MM.1S (cell line): Measurements from ENCODE around the gene TEAD4.

Experiments used
- DNase-seq: peaks from one replicate; pipeline ENCODE4 v3.0.0-alpha.2; 2015
- H2AFZ ChIP-seq: fragments of 300-600 bp; sonication (generic); 2 replicates; pipeline ENCODE4 v1.6.0; 2016; ENCODE audit warnings: antibody characterized with exemption, low read length
- H3F3A ChIP-seq: fragments of 300-600 bp; sonication (generic); 2 replicates; pipeline ENCODE4 v1.6.1; 2016; ENCODE audit warnings: mild to moderate bottlenecking, antibody characterized with exemption, low read length, moderate library complexity, mixed read lengths; ENCODE audit not compliant: insufficient read depth
- H3K27ac ChIP-seq: fragments of 300-600 bp; sonication (generic); 2 replicates; pipeline ENCODE4 v1.5.1; 2016; ENCODE audit warnings: mild to moderate bottlenecking, low read length
- H3K27me3 ChIP-seq: fragments of 300-600 bp; sonication (generic); replicated peaks from 2 replicates; pipeline ENCODE4 v1.6.0; 2016; ENCODE audit warnings: low read length; ENCODE audit not compliant: insufficient read depth
- H3K36me3 ChIP-seq: fragments of 300-600 bp; sonication (generic); replicated peaks from 2 replicates; pipeline ENCODE4 v1.6.1; 2016; ENCODE audit warnings: mild to moderate bottlenecking, low read length, mixed read lengths; ENCODE audit not compliant: insufficient read depth
- H3K4me1 ChIP-seq: fragments of 300-600 bp; sonication (generic); 2 replicates; pipeline ENCODE4 v1.6.1; 2016; ENCODE audit warnings: low read length, mixed read lengths
- H3K4me2 ChIP-seq: fragments of 300-600 bp; sonication (generic); 2 replicates; pipeline ENCODE4 v1.6.0; 2016; ENCODE audit warnings: low read depth, low read length
- H3K4me3 ChIP-seq: fragments of 300-600 bp; sonication (generic); 2 replicates; pipeline ENCODE4 v1.5.1; 2016; ENCODE audit warnings: low read length, mixed read lengths
- H3K79me2 ChIP-seq: fragments of 300-600 bp; sonication (generic); 2 replicates; pipeline ENCODE4 v1.6.1; 2016; ENCODE audit warnings: mixed run types, low read length, mixed read lengths
- H3K9ac ChIP-seq: fragments of 300-600 bp; sonication (generic); 2 replicates; pipeline ENCODE4 v1.6.1; 2016; ENCODE audit warnings: low read length, mixed read lengths
- H3K9me2 ChIP-seq: fragments of 300-600 bp; sonication (generic); replicated peaks from 2 replicates; pipeline ENCODE4 v1.6.1; 2016; ENCODE audit warnings: mild to moderate bottlenecking, low read length, mixed read lengths; ENCODE audit not compliant: insufficient read depth
- H3K9me3 ChIP-seq: fragments of 300-600 bp; sonication (generic); replicated peaks from 2 replicates; pipeline ENCODE4 v1.6.1; 2016; ENCODE audit warnings: mild to moderate bottlenecking, low read length, mixed read lengths; ENCODE audit not compliant: insufficient read depth
- H4K20me1 ChIP-seq: fragments of 300-600 bp; sonication (generic); 2 replicates; pipeline ENCODE4 v1.6.1; 2016; ENCODE audit warnings: mild to moderate bottlenecking, low read length, moderate library complexity, mixed read lengths; ENCODE audit not compliant: insufficient read depth
- EZH2 ChIP-seq: fragments of 300-600 bp; sonication (generic); optimal IDR thresholded peaks from 2 replicates; pipeline ENCODE3; 2017; ENCODE audit warnings: low read depth, mild to moderate bottlenecking, antibody characterized with exemption, low read length, mixed read lengths
- EZH2phosphoT487 ChIP-seq: fragments of 300-600 bp; sonication (generic); IDR thresholded peaks from 2 replicates; pipeline ENCODE4 v1.6.1; 2018; ENCODE audit warnings: antibody characterized with exemption, low read length
- TF ChIP-seq, protein P1 (sequence below): fragments of 300-600 bp; sonication (generic); IDR thresholded peaks from 2 replicates; pipeline ENCODE4 v1.5.1; 2016; ENCODE audit warnings: antibody characterized with exemption, low read length, mixed read lengths

TEAD4 gene

DNA sequence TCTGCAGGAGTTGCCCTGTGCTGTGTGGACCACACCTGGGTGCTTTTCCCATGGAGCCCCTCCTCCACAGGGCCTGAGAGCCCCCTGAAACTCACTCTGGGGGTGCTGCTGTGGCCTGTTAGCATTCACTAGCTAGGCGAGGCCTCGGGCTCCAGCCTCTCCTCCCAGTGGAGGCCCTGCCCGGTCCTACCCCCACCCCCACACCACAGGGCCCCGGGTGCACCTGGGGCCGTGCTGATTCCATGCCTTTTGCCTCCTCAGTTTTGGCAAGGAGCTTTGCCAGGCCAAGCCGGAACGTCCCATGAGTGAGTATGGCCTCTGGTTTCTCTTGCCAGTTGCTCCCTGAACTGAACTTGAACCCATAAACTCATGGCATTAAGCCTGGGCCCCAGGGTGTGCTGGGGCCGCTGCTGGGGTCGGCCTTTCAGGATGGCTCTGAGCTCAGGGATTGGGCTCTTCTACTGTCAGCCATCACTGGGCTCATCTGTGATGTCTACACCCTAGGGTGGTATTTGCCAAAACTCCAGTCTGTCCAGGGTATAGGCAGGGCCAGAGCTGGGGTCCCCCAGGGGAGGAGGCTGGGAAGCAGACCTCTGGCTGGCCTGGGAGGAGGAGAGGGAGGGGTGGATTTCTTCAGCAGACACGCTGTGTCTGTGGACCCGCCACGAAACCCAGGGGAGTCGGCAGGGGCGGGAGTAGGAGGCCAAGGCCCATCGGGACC is 59.2 kb downstream of the TEAD4 start:
- no peak for DNase-seq
- H3K9me3 ChIP-seq, result no peaks in the 10 kb centered on the region
- TF ChIP-seq EZH2phosphoT487 (no peak), EZH2 (no peak)
- TF ChIP-seq, protein P1, sequence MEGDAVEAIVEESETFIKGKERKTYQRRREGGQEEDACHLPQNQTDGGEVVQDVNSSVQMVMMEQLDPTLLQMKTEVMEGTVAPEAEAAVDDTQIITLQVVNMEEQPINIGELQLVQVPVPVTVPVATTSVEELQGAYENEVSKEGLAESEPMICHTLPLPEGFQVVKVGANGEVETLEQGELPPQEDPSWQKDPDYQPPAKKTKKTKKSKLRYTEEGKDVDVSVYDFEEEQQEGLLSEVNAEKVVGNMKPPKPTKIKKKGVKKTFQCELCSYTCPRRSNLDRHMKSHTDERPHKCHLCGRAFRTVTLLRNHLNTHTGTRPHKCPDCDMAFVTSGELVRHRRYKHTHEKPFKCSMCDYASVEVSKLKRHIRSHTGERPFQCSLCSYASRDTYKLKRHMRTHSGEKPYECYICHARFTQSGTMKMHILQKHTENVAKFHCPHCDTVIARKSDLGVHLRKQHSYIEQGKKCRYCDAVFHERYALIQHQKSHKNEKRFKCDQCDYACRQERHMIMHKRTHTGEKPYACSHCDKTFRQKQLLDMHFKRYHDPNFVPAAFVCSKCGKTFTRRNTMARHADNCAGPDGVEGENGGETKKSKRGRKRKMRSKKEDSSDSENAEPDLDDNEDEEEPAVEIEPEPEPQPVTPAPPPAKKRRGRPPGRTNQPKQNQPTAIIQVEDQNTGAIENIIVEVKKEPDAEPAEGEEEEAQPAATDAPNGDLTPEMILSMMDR, result no peak
- no peak overlapping the region for H3K9ac ChIP-seq
- H4K20me1 ChIP-seq, result no peaks in the 10 kb centered on the region
- no peak overlapping the region for H3K27ac ChIP-seq
- H3K79me2 ChIP-seq, result no peaks in the 10 kb centered on the region
- no peaks in the 10 kb centered on the region for H3K36me3 ChIP-seq
- no peak overlapping the region for H3K4me2 ChIP-seq
- no peaks in the 10 kb centered on the region for H3F3A ChIP-seq
- no peaks in the 10 kb centered on the region for H3K27me3 ChIP-seq
- H3K4me1 ChIP-seq, result no peaks in the 10 kb centered on the region
- no peak overlapping the region for H3K4me3 ChIP-seq
- no peak overlapping the region for H2AFZ ChIP-seq
- H3K9me2 ChIP-seq, result no peaks in the 10 kb centered on the region

DNA sequence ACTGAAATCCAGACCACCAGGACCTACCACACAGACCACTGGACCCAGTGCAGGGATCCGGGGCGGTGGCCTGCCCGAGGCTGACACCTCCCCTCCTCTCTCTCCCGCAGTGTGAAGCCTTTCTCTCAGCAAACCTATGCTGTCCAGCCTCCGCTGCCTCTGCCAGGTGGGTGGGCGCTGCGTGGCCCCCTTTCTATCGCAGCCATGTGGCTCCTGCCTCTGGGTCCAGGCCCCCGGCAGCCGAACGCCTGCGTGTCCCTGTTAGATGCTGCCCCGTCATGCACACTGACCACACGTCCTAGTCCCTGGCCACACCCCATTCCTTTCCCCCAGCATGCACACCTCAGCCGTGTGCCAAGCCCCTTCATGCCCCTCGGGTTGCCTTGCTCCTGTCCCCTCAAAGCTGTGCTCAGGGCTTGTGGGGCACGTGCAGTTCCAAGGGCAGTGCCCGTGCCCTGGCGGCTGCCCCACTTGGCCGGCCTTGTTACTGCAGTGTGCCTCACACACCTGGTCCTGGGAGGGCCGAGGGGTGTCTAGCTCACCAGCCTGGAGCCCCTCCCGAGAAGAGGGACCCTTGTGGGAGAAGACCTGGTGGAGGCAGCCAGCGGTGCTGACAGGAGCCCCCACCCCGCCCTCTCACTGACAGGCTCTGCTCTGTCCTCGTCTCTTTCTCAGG is 59.9 kb downstream of the TEAD4 start:
- DNase-seq, result no peak
- no peak overlapping the region for H3K27ac ChIP-seq

DNA sequence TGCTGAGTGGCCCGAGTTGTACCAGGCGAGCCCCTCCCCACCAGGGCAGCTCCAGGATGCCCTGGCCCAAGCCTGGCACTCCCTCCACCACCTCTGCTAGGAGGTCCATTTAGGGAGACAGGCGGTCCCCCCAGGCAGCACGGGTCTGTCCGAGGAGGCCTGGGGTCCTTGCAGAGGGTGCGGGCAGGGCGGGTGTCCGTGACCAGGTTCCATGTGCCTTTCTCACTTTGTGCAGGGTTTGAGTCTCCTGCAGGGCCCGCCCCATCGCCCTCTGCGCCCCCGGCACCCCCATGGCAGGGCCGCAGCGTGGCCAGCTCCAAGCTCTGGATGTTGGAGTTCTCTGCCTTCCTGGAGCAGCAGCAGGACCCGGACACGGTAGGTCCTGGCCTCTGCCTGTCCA is 61.2 kb downstream of the TEAD4 start:
- H3K4me1 ChIP-seq, result no peaks in the 10 kb centered on the region
- no peak for DNase-seq
- no peak overlapping the region for H3K9ac ChIP-seq
- TF ChIP-seq EZH2 (no peak), EZH2phosphoT487 (no peak)
- TF ChIP-seq, protein P1, result no peak
- no peak overlapping the region for H2AFZ ChIP-seq
- no peaks in the 10 kb centered on the region for H3K9me3 ChIP-seq
- H3K79me2 ChIP-seq, result no peaks in the 10 kb centered on the region
- no peak overlapping the region for H3K4me2 ChIP-seq
- no peak overlapping the region for H3K4me3 ChIP-seq
- no peaks in the 10 kb centered on the region for H3K27me3 ChIP-seq
- no peak overlapping the region for H3K27ac ChIP-seq
- no peaks in the 10 kb centered on the region for H3K9me2 ChIP-seq
- no peaks in the 10 kb centered on the region for H4K20me1 ChIP-seq
- H3F3A ChIP-seq, result no peaks in the 10 kb centered on the region
- H3K36me3 ChIP-seq, result no peaks in the 10 kb centered on the region

More for the DNA sequence above, 59.9 kb downstream of the TEAD4 start:
- Histone ChIP-seq H3K4me1 (no peaks in the 10 kb centered on the region), H3K9me2 (no peaks in the 10 kb centered on the region), H3K4me3 (no peak overlapping the region), H3K9me3 (no peaks in the 10 kb centered on the region), H4K20me1 (no peaks in the 10 kb centered on the region), H3F3A (no peaks in the 10 kb centered on the region), H2AFZ (no peak overlapping the region), H3K4me2 (no peak overlapping the region), H3K9ac (no peak overlapping the region), H3K79me2 (no peaks in the 10 kb centered on the region), H3K36me3 (no peaks in the 10 kb centered on the region), H3K27me3 (no peaks in the 10 kb centered on the region)
- TF ChIP-seq, protein P1, result no peak
- TF ChIP-seq EZH2 (no peak), EZH2phosphoT487 (no peak)
